Osteoblast (primary cell): ENCODE data around the gene USP2. TPM values are rescaled to one million over a fixed set of nuclear protein-coding genes. Genes with fewer than 3 reads are reported as not detected.

Experiments
- DNase-seq: peaks from one replicate; pipeline ENCODE4 v3.0.0; 2011; ENCODE audit warnings: low spot score, mixed read lengths; ENCODE audit not compliant: insufficient read length; ENCODE audit errors: missing footprints
- H2AFZ ChIP-seq: 2 replicates; pipeline ENCODE4 v1.6.0; 2011; ENCODE audit warnings: mild to moderate bottlenecking, low read length
- H3K27ac ChIP-seq: 2 replicates; pipeline ENCODE4 v1.5.1; 2011; ENCODE audit warnings: mild to moderate bottlenecking, low read depth, low read length, moderate library complexity
- H3K27me3 ChIP-seq: 2 replicates; pipeline ENCODE4 v1.6.0; 2012; ENCODE audit warnings: mild to moderate bottlenecking, control low read depth, inconsistent platforms, low read length, moderate library complexity; ENCODE audit not compliant: insufficient read depth
- H3K36me3 ChIP-seq: 2 replicates; pipeline ENCODE4 v1.5.1; 2011; ENCODE audit warnings: mild to moderate bottlenecking, low read length, control low read depth, moderate library complexity; ENCODE audit not compliant: insufficient read depth
- H3K4me1 ChIP-seq: 2 replicates; pipeline ENCODE4 v1.5.1; 2011; ENCODE audit warnings: mild to moderate bottlenecking, low read length, control low read depth, moderate library complexity; ENCODE audit not compliant: insufficient read depth
- H3K4me2 ChIP-seq: 2 replicates; pipeline ENCODE4 v1.6.0; 2011; ENCODE audit warnings: mild to moderate bottlenecking, low read length; ENCODE audit not compliant: insufficient read depth
- H3K4me3 ChIP-seq: fragments of 200-600 bp; sonication (generic); 3 replicates; pipeline ENCODE4 v1.5.1; 2012; ENCODE audit warnings: mild to moderate bottlenecking, low read length, inconsistent platforms; ENCODE audit not compliant: insufficient read depth
- H3K79me2 ChIP-seq: 2 replicates; pipeline ENCODE4 v1.6.0; 2012; ENCODE audit warnings: mild to moderate bottlenecking, low read length, control low read depth, inconsistent platforms; ENCODE audit not compliant: insufficient read depth
- H3K9me3 ChIP-seq: 2 replicates; pipeline ENCODE4 v1.5.1; 2011; ENCODE audit warnings: low read depth, low read length, control low read depth
- H4K20me1 ChIP-seq: 2 replicates; pipeline ENCODE4 v1.6.0; 2012; ENCODE audit warnings: mild to moderate bottlenecking, low read length, control low read depth; ENCODE audit not compliant: insufficient read depth
- CTCF ChIP-seq: IDR thresholded peaks from 2 replicates; pipeline ENCODE4 v1.5.1; 2011; ENCODE audit warnings: mild to moderate bottlenecking, low read depth, low read length, moderate library complexity; ENCODE audit errors: extremely low read depth
- total RNA-seq: library from RNA; depleted of rRNA; stranded (reverse); fragments of >200 nt; gene quantifications from 2 replicates; pipeline ENCODE4 v1.2.3, GENCODE V29; 2012

USP2 gene
- total RNA-seq, 1 donor, result 0.36 TPM

DNA sequence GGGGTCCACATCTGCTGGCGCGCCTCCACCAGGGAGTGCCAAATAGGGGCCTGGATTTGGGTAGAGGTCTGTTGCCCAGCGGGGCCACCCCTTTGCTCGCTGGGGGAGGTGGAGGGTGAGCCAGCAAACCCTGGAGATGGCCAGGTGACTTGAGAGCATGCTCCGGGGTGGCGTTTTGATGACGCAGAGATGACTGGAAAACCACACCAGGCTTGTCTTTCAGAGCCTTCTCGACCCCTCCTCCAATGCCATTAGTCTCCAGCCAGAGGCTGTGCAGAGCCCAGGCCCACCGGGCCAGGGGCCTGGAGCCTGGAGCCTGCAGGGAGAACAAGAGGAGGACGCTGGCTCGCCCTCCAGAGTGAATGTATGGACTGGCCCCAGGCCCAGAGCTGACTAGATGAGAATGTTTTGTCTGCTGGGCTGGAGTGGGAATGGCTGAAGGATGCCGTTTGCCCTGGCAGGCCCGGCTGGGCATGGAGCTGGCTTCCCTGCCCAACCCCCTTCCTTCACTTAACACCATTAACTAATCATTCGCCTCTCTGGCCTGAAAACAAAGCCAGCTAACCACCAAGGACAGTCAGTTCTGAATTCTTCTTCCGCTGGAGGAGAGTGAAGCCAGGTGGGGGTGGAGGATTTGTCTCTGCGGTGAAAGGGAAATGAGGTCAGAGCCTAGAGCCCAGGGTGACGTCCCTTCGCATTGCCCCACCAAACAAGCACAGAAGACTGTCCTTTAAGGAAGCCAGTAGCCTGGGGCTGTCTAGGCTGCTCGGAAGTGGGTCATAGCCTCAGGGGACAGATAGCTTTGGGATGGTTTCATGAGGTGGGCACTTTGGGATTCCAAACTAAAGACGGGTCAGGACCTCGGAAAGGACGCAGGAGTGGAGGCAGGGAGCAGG is 63.0 kb downstream of the USP2 start:
- peaks cover 56% of the 10 kb centered on the region for H3K4me1 ChIP-seq
- peaks cover 5% of the 10 kb centered on the region for H3K36me3 ChIP-seq
- H3K27me3 ChIP-seq, result no peaks in the 10 kb centered on the region
- peak overlapping the region; percentile 66 for H3K4me2 ChIP-seq
- DNase-seq, result peak; percentile 99
- peak overlapping the region; percentile 90 for H2AFZ ChIP-seq
- peak overlapping the region; percentile 92 for H3K27ac ChIP-seq
- TF ChIP-seq CTCF, result no peak
- H4K20me1 ChIP-seq, result no peaks in the 10 kb centered on the region
- H3K79me2 ChIP-seq, result no peaks in the 10 kb centered on the region
- no peaks in the 10 kb centered on the region for H3K9me3 ChIP-seq
- peak overlapping the region; percentile 20 for H3K4me3 ChIP-seq

- Histone ChIP-seq H3K27me3 (no peaks in the 10 kb centered on the region), H3K79me2 (no peaks in the 10 kb centered on the region), H2AFZ (peak overlapping the region; percentile 35), H4K20me1 (no peaks in the 10 kb centered on the region), H3K36me3 (peaks cover 5% of the 10 kb centered on the region), H3K4me3 (peak overlapping the region; percentile 38), H3K4me2 (peak overlapping the region; percentile 54), H3K27ac (peak overlapping the region; percentile 92), H3K4me1 (peaks cover 56% of the 10 kb centered on the region), H3K9me3 (no peaks in the 10 kb centered on the region)
- peak; percentile 82 for DNase-seq
- TF ChIP-seq CTCF, result no peak
These were observed 63.8 kb downstream of the USP2 start for GRCh38 chr11:119317592-119318239.

DNA sequence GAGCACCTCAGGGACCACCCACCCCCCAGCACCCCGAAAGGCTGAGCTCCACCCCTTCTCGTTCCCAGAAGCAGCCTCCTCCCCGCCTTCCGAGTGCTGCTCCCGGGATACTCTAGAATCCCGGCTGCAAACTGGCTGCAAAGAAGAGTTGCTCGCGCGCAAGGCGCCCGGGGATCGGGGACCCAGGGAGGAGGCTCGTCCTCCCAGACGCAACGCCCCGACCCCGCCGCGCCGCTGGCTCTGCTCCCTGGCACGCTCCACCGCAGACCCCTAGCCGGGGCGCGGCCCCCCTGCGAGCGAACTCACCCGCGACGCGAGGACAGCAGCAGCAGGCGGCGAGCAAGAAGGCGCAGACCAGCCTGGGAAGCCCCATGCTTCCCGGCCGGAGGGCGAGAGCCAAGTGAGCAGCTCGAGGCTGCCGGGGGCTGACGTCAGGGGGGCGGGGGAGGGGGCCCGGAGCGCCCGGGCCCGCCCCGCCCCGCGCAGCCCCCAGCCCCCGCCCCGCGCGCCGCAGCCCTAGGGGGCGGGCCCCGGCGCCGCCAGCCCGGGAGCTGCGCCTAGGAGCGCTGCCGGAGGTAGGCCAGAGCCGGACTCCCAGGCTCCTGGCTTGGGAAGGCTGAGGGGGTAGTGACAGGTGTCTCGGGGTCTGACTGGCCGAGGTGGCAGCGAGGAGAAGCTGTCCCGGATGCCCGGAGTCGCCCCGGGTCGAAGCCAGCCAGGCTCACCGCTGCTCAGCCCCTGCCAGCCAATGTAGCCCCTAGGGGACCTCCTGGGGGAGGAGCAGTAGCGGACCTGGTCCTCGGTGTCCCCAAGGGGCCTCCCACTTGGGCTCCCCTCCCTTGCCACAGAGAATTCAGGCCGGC is 64.5 kb downstream of the USP2 start, which contains the start of gene MCAM:
Gene MCAM (minus strand): TSS at position 402 of the 863 bp plus-strand sequence. CDS start 29 bp downstream, at position 373.
- peak within 1 kb of the TSS; percentile 92 for H3K27ac ChIP-seq
- H3K79me2 ChIP-seq, result no peaks in the 10 kb centered on the region
- H3K9me3 ChIP-seq, result no peaks in the 10 kb centered on the region
- peak within 1 kb of the TSS; percentile 89 for H3K4me2 ChIP-seq
- no peak for TF ChIP-seq CTCF
- peak within 1 kb of the TSS; percentile 74 for H3K4me3 ChIP-seq
- H4K20me1 ChIP-seq, result no peaks in the 10 kb centered on the region
- peak; percentile 95 for DNase-seq
- H3K4me1 ChIP-seq, result peaks cover 50% of the 10 kb centered on the region
- peaks cover 5% of the 10 kb centered on the region for H3K36me3 ChIP-seq
- no peaks in the 10 kb centered on the region for H3K27me3 ChIP-seq
- peak within 1 kb of the TSS; percentile 72 for H2AFZ ChIP-seq
